ENCODE measurements around the gene CMSS1.

Gene CMSS1

DNA sequence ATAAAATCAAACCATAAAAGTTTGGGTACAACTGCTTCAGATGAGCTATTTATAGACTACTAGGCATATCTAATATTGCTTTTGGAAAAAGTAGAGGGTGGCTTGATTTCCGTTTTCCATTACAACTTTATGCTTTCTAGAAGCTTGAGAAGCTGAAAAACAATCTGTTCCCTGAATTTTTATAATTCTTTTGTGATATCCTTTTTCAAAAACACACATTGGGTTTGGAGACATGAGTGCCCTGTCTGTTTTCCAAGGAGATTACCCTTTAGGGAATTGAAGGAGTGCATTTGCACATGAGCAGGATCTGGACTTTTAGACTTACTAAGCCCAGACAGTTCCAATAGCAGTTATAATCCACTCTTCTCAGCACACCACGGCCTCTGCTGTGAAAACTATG is 346.1 kb downstream of the CMSS1 start:
- DNase-seq = no peak

- DNase-seq = no peak
Measured at GRCh38 chr3:100164743-100165142, 347.1 kb downstream of the CMSS1 start.

- no peak for DNase-seq
Measured at GRCh38 chr3:100165926-100166550, 348.4 kb downstream of the CMSS1 start.

DNA sequence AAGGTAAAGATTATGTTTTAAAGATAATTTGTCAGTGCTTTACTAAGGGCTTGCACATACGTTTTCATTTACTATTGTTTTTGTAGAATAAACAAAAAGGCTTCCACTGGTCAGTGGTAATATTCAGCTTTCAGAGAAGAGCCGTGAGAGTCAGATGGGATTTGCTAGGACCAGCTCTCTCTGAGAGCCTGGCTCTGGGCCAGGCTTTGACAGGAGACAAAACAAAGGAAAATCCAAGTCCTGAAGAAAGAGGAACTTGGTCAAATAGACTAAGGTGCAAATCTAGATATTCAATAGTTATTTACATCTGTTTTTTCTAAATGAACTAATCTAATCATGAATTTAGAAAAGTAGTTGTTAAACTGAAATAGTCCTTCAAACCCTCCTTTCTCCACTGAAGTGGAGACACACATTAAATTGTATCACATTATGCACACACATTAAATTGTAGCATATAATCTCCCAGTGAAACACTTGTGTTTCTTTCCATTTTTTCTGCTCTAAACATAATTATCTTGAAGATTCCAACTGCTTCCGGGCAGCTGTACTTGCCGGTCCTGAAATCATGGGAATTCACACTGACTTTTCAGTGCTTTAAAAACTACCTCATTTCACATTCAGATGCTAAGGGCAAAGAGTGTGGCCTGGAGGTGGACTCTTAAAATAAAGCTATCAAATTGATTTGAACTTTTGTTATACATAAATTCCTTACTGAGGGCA is 351.7 kb downstream of the CMSS1 start:
- DNase-seq = no peak

GRCh38 chr3:100170486-100170885 is 352.8 kb downstream of the CMSS1 start:
- DNase-seq = no peak

DNA sequence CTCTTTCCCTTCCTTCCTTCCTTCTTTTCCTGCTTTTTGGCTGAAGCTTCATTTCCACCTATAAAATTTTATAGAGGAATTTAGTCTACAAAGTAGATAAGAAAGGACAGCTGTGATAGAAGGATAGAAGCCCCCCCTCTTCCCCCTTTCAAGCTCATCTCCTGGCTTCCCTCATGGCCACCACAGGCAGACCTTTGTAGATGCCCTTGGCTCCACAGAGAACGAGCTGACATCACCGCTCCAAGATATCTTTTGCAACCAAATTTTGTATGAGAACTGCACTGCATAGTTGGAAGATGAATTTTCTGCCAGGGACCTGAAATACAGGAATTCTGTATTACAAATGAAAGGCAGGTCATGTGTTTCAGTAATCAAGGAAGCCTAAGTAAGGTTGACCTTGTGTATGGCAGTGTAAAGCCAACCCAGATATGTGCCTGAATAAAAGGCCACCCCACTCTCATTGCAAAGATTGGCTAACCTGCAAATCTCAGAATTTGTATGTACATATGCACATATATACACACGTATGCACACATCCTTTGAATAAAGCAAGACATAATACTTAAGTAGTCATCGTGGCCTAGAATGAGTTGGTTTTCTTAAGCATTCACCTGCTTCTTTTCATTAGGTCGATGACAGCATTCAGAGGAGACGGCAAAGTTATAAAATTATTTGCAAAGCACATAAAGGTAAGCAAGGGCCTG is 353.7 kb downstream of the CMSS1 start:
- DNase-seq = no peak

GRCh38 chr3:100173961-100174360 is 356.3 kb downstream of the CMSS1 start:
- DNase-seq = no peak

- DNase-seq = no peak
Measured at GRCh38 chr3:100175637-100176280, 358.1 kb downstream of the CMSS1 start.

DNA sequence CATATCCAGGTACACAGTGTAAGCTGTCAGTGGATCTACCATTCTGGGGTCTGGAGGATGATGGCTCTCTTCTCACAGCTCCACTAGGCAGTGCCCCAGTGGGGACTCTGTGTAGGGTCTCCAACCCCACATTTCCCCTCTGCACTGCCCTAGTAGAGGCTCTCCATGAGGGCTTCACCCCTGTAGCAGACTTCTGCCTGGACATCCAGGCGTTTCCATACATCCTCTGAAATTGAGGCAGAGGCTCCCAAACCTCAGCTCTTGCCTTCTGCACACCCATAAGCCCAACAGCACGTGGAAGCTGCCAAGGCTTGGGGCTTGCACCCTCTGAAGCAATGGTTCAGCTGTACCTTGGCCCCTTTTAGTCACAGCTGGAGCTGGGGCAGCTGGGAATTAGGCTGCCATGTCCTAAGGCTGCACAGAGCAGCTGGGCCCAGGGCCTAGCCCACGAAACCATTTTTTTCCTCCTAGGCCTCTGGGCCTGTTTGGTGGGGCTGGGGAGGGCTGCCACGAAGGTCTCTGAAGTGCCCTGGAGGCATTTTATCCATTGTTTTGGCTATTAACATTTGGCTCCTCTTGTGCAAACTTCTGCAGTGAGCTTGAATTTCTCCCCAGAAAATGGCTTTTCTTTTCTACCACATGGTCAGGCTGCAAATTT is 362.2 kb downstream of the CMSS1 start:
- DNase-seq = no peak

DNA sequence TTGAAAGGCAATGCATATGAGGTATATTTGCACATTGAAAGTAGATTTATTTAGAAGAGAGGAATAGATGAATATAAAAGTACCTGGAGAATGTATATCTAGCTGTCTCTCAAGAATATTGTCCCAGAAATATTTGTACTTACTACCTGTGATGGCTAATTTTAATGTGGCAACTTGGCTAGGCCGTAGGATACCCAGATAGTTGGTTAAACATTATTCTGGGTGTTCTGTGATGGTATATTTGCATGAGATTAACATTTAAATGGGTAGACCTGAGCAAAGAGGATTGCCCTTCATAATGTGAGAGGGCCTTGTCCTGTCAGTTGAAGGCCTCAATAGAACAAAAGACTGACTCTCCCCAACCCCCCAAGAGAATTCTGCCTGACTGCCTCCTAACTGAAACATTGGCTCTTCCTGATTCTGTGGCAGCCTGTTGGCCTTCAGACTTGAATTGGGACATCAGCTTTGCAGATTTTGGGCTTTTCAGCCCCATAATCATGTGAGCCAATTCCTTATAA is 366.0 kb downstream of the CMSS1 start:
- DNase-seq = no peak

GRCh38 chr3:100184948-100185570 is 367.4 kb downstream of the CMSS1 start:
- DNase-seq = no peak

DNA sequence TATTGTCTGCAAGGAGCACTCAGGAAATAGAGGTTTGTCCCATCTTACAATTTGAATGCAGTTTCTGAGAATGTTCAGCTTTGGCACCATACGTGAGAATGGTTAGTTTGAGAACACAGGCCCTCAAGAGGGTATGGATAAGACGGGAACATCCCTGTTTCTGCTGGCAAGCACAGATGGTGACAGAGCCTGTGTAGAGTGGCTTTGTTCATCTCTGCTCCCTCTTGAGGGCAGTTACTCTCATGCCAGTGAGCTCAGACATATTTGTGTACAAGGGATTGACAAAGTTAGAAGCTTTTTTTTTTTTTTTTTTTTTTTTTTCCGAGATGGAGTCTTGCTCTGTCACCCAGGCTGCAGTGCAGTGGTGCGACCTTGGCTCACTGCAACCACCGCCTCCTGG is 368.2 kb downstream of the CMSS1 start:
- no peak for DNase-seq

- DNase-seq = no peak
Measured at GRCh38 chr3:100189444-100189964, 371.8 kb downstream of the CMSS1 start.

- DNase-seq = no peak
Measured at GRCh38 chr3:100195375-100195774, 377.7 kb downstream of the CMSS1 start.

DNA sequence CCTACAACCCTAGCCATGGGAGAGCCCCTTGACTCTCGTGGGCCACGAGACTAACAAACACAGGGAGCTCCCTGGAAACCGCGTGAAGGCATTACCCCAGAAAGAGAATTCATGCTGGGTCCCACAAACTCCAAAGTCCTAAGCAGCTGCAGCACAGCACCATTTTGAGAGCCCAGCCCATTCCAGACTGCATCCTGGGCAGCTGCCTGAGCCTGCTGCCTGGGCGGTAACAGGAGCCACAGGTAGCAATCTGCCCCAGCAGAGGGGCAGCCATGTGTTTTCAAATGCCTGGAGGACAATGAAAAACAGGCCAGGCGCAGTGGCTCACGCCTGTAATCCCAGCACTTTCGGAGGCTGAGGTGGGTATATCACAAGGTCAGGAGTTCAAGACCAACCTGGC is 380.2 kb downstream of the CMSS1 start:
- no peak for DNase-seq

DNA sequence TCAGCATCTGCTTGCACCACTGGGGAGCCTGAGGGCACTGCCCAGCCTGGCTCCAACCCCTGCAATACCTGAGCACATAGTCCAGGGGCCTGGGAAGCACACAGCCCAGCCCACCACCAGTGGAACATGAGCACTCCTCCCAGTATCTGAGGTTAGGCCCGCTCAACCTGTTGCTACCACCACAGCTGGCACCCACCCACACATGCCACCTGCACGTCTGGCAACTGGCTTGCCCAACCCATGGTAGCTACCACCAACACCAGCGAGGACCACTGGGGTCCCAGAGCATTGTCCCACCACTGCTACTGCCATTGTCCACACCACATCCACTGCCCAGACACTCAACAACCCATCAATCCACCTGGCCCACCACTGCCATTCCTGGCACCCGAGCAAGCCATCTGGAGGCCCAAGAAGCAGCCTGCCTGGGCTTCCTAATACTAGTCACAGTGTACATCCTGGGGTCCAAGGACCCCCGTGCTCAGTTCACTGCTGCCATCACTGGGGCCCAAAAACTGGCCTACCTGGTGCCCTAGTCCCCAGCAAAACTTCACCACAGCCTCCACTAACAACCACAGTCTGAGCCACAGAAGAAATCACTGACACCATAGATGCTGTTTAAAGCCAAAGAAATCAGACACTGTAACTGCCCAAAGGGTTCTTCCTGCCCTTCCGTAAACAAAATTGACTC is 381.1 kb downstream of the CMSS1 start:
- no peak for DNase-seq

GRCh38 chr3:100205171-100205570 is 387.5 kb downstream of the CMSS1 start:
- DNase-seq = no peak

- no peak for DNase-seq
Measured at GRCh38 chr3:100206687-100207086, 389.0 kb downstream of the CMSS1 start.

GRCh38 chr3:100207886-100208285 is 390.2 kb downstream of the CMSS1 start:
- no peak for DNase-seq

DNA sequence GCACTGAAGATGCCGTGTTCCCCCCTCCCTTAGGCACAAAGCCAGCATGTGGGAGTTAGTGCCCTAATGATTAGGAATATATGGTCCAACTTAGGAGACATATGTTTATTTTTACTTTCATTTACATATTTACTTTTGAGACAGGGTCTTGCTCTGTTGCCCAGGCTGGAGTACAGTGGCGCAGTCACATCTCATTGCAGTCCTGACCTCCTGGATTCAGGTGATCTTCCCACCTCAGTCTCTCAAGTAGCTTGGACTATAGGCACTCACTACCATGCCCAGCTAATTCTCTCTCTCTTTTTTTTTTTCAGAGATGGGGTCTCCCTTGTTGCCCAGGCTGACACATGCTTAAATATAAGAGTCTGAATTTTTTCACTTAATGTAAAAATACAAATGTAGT is 391.5 kb downstream of the CMSS1 start:
- DNase-seq = no peak

DNA sequence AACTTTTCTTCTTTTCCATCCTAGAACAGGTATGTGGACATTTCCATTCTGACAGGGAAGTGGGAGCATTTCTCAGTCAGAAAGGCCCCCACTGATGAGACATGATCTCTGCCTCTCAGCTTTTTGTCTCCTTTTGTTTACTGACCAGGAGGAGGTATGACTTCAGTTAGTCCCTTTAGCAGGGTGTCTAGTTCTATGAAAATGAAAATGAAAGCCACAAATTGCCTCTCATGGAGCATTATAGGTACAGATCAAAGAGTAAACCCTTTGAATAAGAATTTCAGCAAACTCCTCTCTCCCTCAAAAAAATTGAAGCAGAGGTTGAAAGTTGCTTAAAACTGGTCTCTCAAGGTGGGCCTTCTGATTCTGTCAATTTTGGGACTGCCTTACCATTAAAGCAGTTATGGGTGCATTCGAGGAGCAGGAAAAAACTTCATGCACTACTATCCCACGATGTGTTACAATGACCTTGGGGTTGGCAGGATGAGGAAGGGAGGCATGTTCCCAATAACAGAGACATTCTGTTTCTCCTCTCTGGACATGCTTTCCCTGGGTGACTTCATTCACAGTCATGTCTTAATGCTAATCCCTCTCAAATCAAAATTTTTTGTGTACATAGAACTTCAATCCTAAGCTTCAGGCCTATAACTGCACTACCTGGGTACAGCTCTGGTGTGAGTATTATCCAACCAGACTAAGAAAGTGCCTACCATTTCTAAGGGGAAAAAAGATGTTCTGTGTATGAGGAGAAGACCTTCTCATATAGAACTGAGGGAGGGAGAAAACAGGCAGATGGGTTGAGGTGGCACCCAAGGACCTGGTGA is 392.5 kb downstream of the CMSS1 start:
- DNase-seq = no peak

All from CD4-positive, alpha-beta T cell treated with Interleukin-17A for 4 hours (primary cell).